IMR-90 (cell line): Measurements from ENCODE around the gene RTRAF. TPM values are rescaled to one million over a fixed set of nuclear protein-coding genes. Genes with fewer than 3 reads are reported as not detected.
A peak's percentile ranks its signal among the peaks of the same experiment; 100 is the strongest.

Experiments used
- ATAC-seq: fragments of 200-7000 bp; cut with Tn5 transposase; 2 replicates; pipeline ENCODE4 v1.9.1; 2020; ENCODE audit warnings: low read depth, mild to moderate bottlenecking, moderate library complexity
- BruUV-seq: library from RNA; stranded (reverse); fragments of 400-500 nt; replicated peaks from 2 replicates; lab custom pipeline; 2021; lab: Mats Ljungman, UMichigan
- CTCF ChIA-PET: fragments of 300-600 bp; formaldehyde crosslinking; extraction: SDS; loops from one replicate; lab custom pipeline; 2021; ENCODE audit warnings: antibody characterized with exemption; lab: Yijun Ruan, JAX
- POLR2A ChIA-PET: fragments of 300-600 bp; sonication (Branson Sonifier 250); formaldehyde crosslinking; loops from one replicate; lab custom pipeline; 2022; ENCODE audit warnings: antibody characterized with exemption; ENCODE audit not compliant: unreplicated experiment; lab: Charles Lee
- DNase-seq: peaks from one replicate; pipeline ENCODE4 v3.0.0; 2013
- H2AFZ ChIP-seq: replicated peaks from 2 replicates; pipeline ENCODE3; 2013; ENCODE audit warnings: low read length, mild to moderate bottlenecking; ENCODE audit not compliant: poor library complexity
- H2AK5ac ChIP-seq: 2 replicates; pipeline ENCODE4 v1.6.1; 2013; ENCODE audit warnings: low read depth, low read length, inconsistent platforms
- H2AK9ac ChIP-seq: replicated peaks from 2 replicates; pipeline ENCODE3; 2013; ENCODE audit warnings: mild to moderate bottlenecking, low read depth, low read length, moderate library complexity; ENCODE audit not compliant: poor library complexity
- H2BK120ac ChIP-seq: 2 replicates; pipeline ENCODE4 v1.6.1; 2013; ENCODE audit warnings: low read depth, low read length, inconsistent platforms
- H2BK15ac ChIP-seq: 3 replicates; pipeline ENCODE4 v1.6.1; 2013; ENCODE audit warnings: low read depth, low read length, inconsistent platforms
- H2BK20ac ChIP-seq: 2 replicates; pipeline ENCODE4 v1.6.1; 2013; ENCODE audit warnings: low read depth, mild to moderate bottlenecking, inconsistent platforms, low read length, moderate library complexity
- H2BK5ac ChIP-seq: 2 replicates; pipeline ENCODE4 v1.6.1; 2013; ENCODE audit warnings: mild to moderate bottlenecking, low read depth, low read length, inconsistent platforms; ENCODE audit not compliant: poor library complexity, severe bottlenecking
- H3K14ac ChIP-seq: replicated peaks from 2 replicates; pipeline ENCODE4 v1.6.1; 2013; ENCODE audit warnings: low read depth, low read length, inconsistent platforms
- H3K18ac ChIP-seq: 2 replicates; pipeline ENCODE4 v1.6.1; 2013; ENCODE audit warnings: low read depth, low read length, control low read depth
- H3K23ac ChIP-seq: 2 replicates; pipeline ENCODE4 v1.6.1; 2013; ENCODE audit warnings: low read depth, low read length, inconsistent platforms
- H3K27ac ChIP-seq: 2 replicates; pipeline ENCODE4 v1.5.1; 2013; ENCODE audit warnings: mild to moderate bottlenecking, control low read depth, low read length; ENCODE audit not compliant: insufficient read depth
- H3K27me3 ChIP-seq: 2 replicates; pipeline ENCODE4 v1.6.1; 2013; ENCODE audit warnings: low read length; ENCODE audit not compliant: control insufficient read depth, insufficient read depth
- H3K36me3 ChIP-seq: 2 replicates; pipeline ENCODE4 v1.6.1; 2013; ENCODE audit warnings: low read length, mixed read lengths; ENCODE audit not compliant: control insufficient read depth, insufficient read depth
- H3K4ac ChIP-seq: 2 replicates; pipeline ENCODE4 v1.6.1; 2013; ENCODE audit warnings: low read depth, low read length, inconsistent platforms
- H3K4me1 ChIP-seq: 2 replicates; pipeline ENCODE4 v1.6.1; 2013; ENCODE audit warnings: low read length, mixed read lengths; ENCODE audit not compliant: control insufficient read depth, insufficient read depth
- H3K4me2 ChIP-seq: 2 replicates; pipeline ENCODE4 v1.6.1; 2013; ENCODE audit warnings: low read depth, mild to moderate bottlenecking, control low read depth, low read length, moderate library complexity
- H3K4me3 ChIP-seq: 2 replicates; pipeline ENCODE4 v1.5.1; 2013; ENCODE audit warnings: low read depth, mild to moderate bottlenecking, control low read depth, low read length, moderate library complexity; ENCODE audit not compliant: insufficient read depth
- H3K56ac ChIP-seq: 2 replicates; pipeline ENCODE4 v1.6.1; 2013; ENCODE audit warnings: low read length, inconsistent platforms; ENCODE audit not compliant: insufficient read depth; ENCODE audit errors: extremely low read depth
- H3K79me1 ChIP-seq, 2 experiments: 2 replicates each; pipeline ENCODE4 v1.6.1; 2013; ENCODE audit warnings: low read length in 2 of 2, inconsistent platforms in 1 of 2, low read depth in 1 of 2
- H3K9ac ChIP-seq: 2 replicates; pipeline ENCODE4 v1.6.1; 2013; ENCODE audit warnings: low read depth, low read length, control low read depth
- H3K9me1 ChIP-seq: 2 replicates; pipeline ENCODE4 v1.6.1; 2013; ENCODE audit warnings: low read length, inconsistent platforms; ENCODE audit not compliant: insufficient read depth
- H3K9me3 ChIP-seq: 2 replicates; pipeline ENCODE4 v1.6.1; 2013; ENCODE audit warnings: low read length; ENCODE audit not compliant: control insufficient read depth, insufficient read depth
- H4K20me1 ChIP-seq: 2 replicates; pipeline ENCODE4 v1.6.1; 2013; ENCODE audit warnings: low read length, inconsistent platforms; ENCODE audit not compliant: insufficient read depth
- H4K5ac ChIP-seq: 2 replicates; pipeline ENCODE4 v1.6.1; 2013; ENCODE audit warnings: mild to moderate bottlenecking, low read depth, low read length, control low read depth
- H4K8ac ChIP-seq, 2 experiments: 2 replicates each; pipeline ENCODE4 v1.6.1; 2013; ENCODE audit warnings: low read depth in 2 of 2, low read length in 2 of 2, control low read depth in 1 of 2, inconsistent platforms in 1 of 2
- H4K91ac ChIP-seq: 2 replicates; pipeline ENCODE4 v1.6.1; 2013; ENCODE audit warnings: low read depth, low read length, inconsistent platforms; ENCODE audit not compliant: insufficient read depth
- CEBPB ChIP-seq: IDR thresholded peaks from 2 replicates; pipeline ENCODE4 v1.6.1; 2012; ENCODE audit warnings: low read depth, low read length, improper control_type of control experiment
- CHD1 ChIP-seq: IDR thresholded peaks from 2 replicates; pipeline ENCODE4 v1.6.1; 2012; ENCODE audit warnings: low read depth, low read length, improper control_type of control experiment
- POLR2A ChIP-seq: IDR thresholded peaks from 2 replicates; pipeline ENCODE4 v1.6.1; 2012; ENCODE audit warnings: mild to moderate bottlenecking, low read depth, low read length
- WGBS, 2 experiments: methylation state at CpG; one replicate each; pipeline versions ENCODE4 v1.1.5 to v1.1.7; 2013; ENCODE audit warnings: missing lambda C conversion rate in 2 of 2; ENCODE audit not compliant: insufficient read length in 1 of 2; ENCODE audit errors: extremely low coverage in 2 of 2; 5-methylcytosine and 5-hydroxymethylcytosine counted together
- dilution Hi-C: fragments of 300-500 bp; cut with HindIII; formaldehyde crosslinking; loops from one replicate; pipeline ENCODE4 v1.14.3; 2018; ENCODE audit warnings: low sequenced_read_pairs; ENCODE audit not compliant: unreplicated experiment
- in situ Hi-C: fragments of 300-500 bp; cut with MboI; formaldehyde crosslinking; loops from 3 replicates; pipeline ENCODE4 v1.14.3; 2019; ENCODE audit warnings: low sequenced_read_pairs, inconsistent platforms, mixed read lengths
- intact Hi-C: fragments of 100-400 bp; cut with micrococcal nuclease; formaldehyde crosslinking; loops from 2 replicates; pipeline ENCODE4 v1.10.0; 2022
- polyA plus RNA-seq, 3 experiments: library from polyadenylated mRNA; depleted of rRNA; stranded (reverse); fragments of >200 nt; gene quantifications; 2 replicates each; pipeline ENCODE4 v1.2.3, GENCODE V29; 2012; ENCODE audit warnings: low replicate concordance in 1 of 3
- total RNA-seq: library from RNA; depleted of rRNA; stranded (reverse); fragments of >200 nt; gene quantifications from 2 replicates; pipeline ENCODE4 v1.2.3, GENCODE V29; 2012
- TF ChIP-seq, protein P1 (sequence below): fragments of 150-350 bp; IDR thresholded peaks from 2 replicates; pipeline ENCODE4 v1.6.1; 2017; ENCODE audit warnings: mild to moderate bottlenecking, antibody characterized with exemption, low read length, low read depth

The RTRAF gene
- total and polyA plus RNA-seq, 2 of the 4 experiments (the other 2 are of a cell fraction): 53.2 to 102 TPM

DNA sequence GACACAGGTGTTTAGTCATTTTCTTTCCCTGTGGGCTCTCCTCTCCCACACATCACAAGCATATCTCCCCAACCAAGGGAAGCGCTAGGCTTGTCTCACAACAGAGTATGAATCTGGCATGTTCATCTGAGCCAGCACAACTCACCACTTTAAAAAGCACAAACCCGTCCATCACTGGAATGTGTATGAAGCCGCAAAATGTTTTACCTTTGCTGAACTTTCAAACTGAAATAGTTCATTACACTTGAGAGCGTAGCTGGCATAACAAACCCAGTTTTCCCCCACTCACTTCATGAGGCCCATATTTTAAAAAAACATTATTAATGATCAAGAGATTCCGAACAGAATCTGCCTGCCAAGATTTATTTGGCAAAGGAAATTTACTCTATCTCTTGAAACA is 63.7 kb downstream of the RTRAF start:
- no peak overlapping the region for H3K4me3 ChIP-seq
- peaks cover 41% of the 10 kb centered on the region for H3K4me1 ChIP-seq
- BruUV-seq: no TSS peak
- H3K27me3 ChIP-seq: no peaks in the 10 kb centered on the region
- H2BK20ac ChIP-seq: peak overlapping the region; percentile 85
- peaks cover 38% of the 10 kb centered on the region for H3K9me1 ChIP-seq
- H2BK5ac ChIP-seq: peak overlapping the region; percentile 87
- H4K91ac ChIP-seq: peak overlapping the region; percentile 68
- H2AK5ac ChIP-seq: peak overlapping the region; percentile 86
- WGBS, 2 experiments: 100% methylated on average over 1 of the region's 5 CpGs; no CpG with 5 or more reads in 1 of the 2 experiments
- peak; percentile 52 for DNase-seq
- H3K23ac ChIP-seq: peak overlapping the region; percentile 31
- no peaks in the 10 kb centered on the region for H3K9me3 ChIP-seq
- dilution Hi-C loops (no loop called here), in situ Hi-C loops (no loop called here), intact Hi-C loops (no loop called here)
- H3K36me3 ChIP-seq: peaks cover 49% of the 10 kb centered on the region
- H2AFZ ChIP-seq: peak overlapping the region; percentile 59
- peak overlapping the region; percentile 13; a peak in 3 of 4 replicates for H4K8ac ChIP-seq
- H2AK9ac ChIP-seq: no peak overlapping the region
- ChIA-PET POLR2A (no interaction called here), CTCF (no interaction called here)
- H3K79me1 ChIP-seq: peaks cover 24 to 72% of the 10 kb centered on the region in 2 experiments
- peak overlapping the region; percentile 55 for H3K9ac ChIP-seq
- H3K56ac ChIP-seq: peak overlapping the region; percentile 34; the same call in 1 of the 2 replicates
- peak overlapping the region; percentile 29 for H3K4me2 ChIP-seq
- no peak for TF ChIP-seq POLR2A
- no peak for TF ChIP-seq CEBPB
- TF ChIP-seq CHD1: no peak
- TF ChIP-seq, protein P1, sequence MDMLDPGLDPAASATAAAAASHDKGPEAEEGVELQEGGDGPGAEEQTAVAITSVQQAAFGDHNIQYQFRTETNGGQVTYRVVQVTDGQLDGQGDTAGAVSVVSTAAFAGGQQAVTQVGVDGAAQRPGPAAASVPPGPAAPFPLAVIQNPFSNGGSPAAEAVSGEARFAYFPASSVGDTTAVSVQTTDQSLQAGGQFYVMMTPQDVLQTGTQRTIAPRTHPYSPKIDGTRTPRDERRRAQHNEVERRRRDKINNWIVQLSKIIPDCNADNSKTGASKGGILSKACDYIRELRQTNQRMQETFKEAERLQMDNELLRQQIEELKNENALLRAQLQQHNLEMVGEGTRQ: no peak
- H3K4ac ChIP-seq: peak overlapping the region; percentile 81
- peak overlapping the region; percentile 31 for H2BK15ac ChIP-seq
- H4K20me1 ChIP-seq: peaks cover 49% of the 10 kb centered on the region
- H2BK120ac ChIP-seq: peak overlapping the region; percentile 44
- no peak for ATAC-seq
- H3K18ac ChIP-seq: peak overlapping the region; percentile 63
- H4K5ac ChIP-seq: peak overlapping the region; percentile 26; the same call in 1 of the 2 replicates
- peak overlapping the region; percentile 11 for H3K14ac ChIP-seq
- peak overlapping the region; percentile 69 for H3K27ac ChIP-seq
